ENCODE data around the gene SEPTIN8.

The SEPTIN8 gene

GRCh38 chr5:132823481-132824050, 46.5 kb upstream of the SEPTIN8 start:
- Histone ChIP-seq H3K27me3 (replicated peaks) (no peaks in the 10 kb centered on the region), H3K36me3 (replicated peaks) (no peaks in the 10 kb centered on the region), H3K4me3 (ENCODE audit: low read depth, low read length) (peak overlapping the region; percentile 35), H3K27ac (no peak overlapping the region)
- DNase-seq: no peak
- in situ Hi-C loops (cut with HindIII; ENCODE audit: low pct_ligation_motif_present, low sequenced_read_pairs): no loop called here
- peak; percentile 15 for TF ChIP-seq CTCF (IDR thresholded peaks at IDR 0.05; ENCODE audit: low read depth, low read length, missing control alignments)

DNA sequence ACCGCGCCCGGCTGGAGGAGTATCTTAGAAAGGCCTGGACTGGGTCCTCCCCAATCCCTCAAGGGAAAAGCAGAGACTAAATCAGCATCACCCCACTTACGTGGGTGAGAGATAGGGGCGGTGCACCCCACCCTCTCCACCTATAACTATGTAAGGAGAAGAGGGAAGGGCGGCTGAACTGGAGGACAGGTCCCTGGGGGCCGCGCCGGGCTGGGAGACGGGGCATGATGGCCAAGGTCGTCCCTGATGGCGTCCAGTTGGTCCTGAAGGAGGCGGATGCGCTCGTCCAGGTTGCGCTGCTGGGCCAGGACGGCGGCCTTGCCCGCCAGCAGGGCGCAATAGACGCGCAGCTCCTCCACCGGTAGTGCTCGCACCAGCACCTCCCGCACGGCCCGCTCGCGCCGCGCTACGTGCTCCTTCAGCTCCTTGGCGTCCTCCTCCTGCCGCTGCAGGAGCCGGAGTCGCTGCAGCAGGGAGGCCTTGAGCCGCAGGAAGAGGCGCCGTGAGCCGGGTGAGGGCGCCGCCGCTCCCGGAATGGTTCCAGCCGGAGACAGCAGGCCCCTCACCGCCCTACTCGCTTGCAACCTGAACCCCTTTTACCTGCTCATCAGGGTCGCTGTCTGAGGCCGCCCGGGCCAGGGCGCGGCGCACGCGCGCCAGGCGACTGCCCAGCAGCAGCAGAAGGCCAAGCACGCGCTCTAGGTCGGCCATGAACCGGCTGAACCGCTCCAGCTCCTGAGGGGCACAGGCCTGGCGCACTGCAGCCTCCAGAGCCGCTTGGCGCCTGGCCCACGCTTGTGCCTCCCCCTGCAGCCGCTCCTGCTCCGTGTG, 45.8 kb upstream of the SEPTIN8 start:
- H3K27ac ChIP-seq: no peak overlapping the region
- DNase-seq: no peak
- in situ Hi-C loops (cut with HindIII; ENCODE audit: low pct_ligation_motif_present, low sequenced_read_pairs): no loop called here
- no peaks in the 10 kb centered on the region for H3K27me3 ChIP-seq (replicated peaks)
- H3K4me3 ChIP-seq (ENCODE audit: low read depth, low read length): peak overlapping the region; percentile 35
- no peak for TF ChIP-seq CTCF (IDR thresholded peaks at IDR 0.05; ENCODE audit: low read depth, low read length, missing control alignments)
- H3K36me3 ChIP-seq (replicated peaks): no peaks in the 10 kb centered on the region

GRCh38 chr5:132821791-132822190, 44.8 kb upstream of the SEPTIN8 start:
- no peak overlapping the region for H3K4me3 ChIP-seq (ENCODE audit: low read depth, low read length)
- TF ChIP-seq CTCF (IDR thresholded peaks at IDR 0.05; ENCODE audit: low read depth, low read length, missing control alignments): no peak
- no peaks in the 10 kb centered on the region for H3K27me3 ChIP-seq (replicated peaks)
- no peak overlapping the region for H3K27ac ChIP-seq
- in situ Hi-C loops (cut with HindIII; ENCODE audit: low pct_ligation_motif_present, low sequenced_read_pairs): no loop called here
- no peak for DNase-seq
- no peaks in the 10 kb centered on the region for H3K36me3 ChIP-seq (replicated peaks)

DNA sequence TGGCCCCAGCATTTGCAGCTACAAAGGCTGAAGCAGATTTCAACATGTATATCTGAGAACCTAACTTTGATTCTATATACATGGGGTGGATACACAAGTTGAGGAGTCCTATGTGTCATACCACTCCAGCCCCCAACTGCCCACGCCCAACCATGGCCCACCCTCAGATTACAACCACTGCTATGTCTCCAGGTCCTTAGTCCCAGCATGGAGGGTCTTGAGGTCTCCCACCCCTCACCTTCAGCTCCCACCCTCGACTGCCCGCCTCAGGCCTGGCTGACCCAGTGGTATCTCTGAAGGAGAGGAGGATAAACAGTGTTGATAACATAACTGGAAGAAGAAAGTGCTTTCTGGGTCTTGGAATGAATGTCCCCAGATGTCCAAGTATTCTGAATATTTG, 44.3 kb upstream of the SEPTIN8 start:
- no peak overlapping the region for H3K27ac ChIP-seq
- H3K36me3 ChIP-seq (replicated peaks): no peaks in the 10 kb centered on the region
- no peak for TF ChIP-seq CTCF (IDR thresholded peaks at IDR 0.05; ENCODE audit: low read depth, low read length, missing control alignments)
- no peak for DNase-seq
- no peak overlapping the region for H3K4me3 ChIP-seq (ENCODE audit: low read depth, low read length)
- H3K27me3 ChIP-seq (replicated peaks): no peaks in the 10 kb centered on the region
- in situ Hi-C loops (cut with HindIII; ENCODE audit: low pct_ligation_motif_present, low sequenced_read_pairs): no loop called here

- Histone ChIP-seq H3K4me3 (ENCODE audit: low read depth, low read length) (no peak overlapping the region), H3K27me3 (replicated peaks) (no peaks in the 10 kb centered on the region)
These were observed 43.2 kb upstream of the SEPTIN8 start for GRCh38 chr5:132820162-132820754.

More at GRCh38 chr5:132820162-132820754, 43.2 kb upstream of the SEPTIN8 start:
- no peak overlapping the region for H3K27ac ChIP-seq
- peak; percentile 90 for TF ChIP-seq CTCF (IDR thresholded peaks at IDR 0.05; ENCODE audit: low read depth, low read length, missing control alignments)
- H3K36me3 ChIP-seq (replicated peaks): no peaks in the 10 kb centered on the region
- DNase-seq: peak; percentile 92
- in situ Hi-C loops (cut with HindIII; ENCODE audit: low pct_ligation_motif_present, low sequenced_read_pairs): no loop called here
